Measurements from ENCODE around the gene TUBGCP6.

DNA sequence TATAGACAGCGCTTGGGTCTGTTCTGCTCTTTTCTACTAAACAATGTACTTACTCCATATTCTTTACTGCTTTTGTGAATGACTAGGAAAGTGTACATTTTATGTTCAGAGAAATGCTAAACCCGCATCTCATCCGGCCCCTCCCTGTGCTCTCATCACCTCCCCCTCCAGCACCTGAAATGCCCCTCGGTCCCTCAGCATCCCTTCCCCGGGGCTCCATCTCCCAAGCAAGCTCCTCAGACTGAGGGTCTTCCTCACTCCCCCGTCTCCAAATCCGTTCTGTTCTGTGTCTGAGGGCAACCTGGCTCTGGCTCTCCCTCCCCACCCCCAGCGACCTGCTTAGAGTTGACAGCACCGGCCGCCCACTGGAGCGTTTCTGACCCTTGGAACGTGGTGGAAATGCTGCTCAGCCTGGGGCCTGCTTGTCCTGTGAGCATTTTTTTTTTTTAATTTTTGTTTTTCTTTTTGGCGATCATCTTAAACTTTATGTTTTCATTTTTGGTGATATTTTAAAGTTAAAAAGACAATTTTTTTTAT is 42.6 kb downstream of the TUBGCP6 start:
- TF ChIP-seq TAF1 (IDR thresholded peaks at IDR 0.05; ENCODE audit: low read depth) = no peak
- TF ChIP-seq CTCF (IDR thresholded peaks at IDR 0.05; ENCODE audit: poor library complexity, severe bottlenecking) = no peak
- no peak for TF ChIP-seq RAD21 (conservative IDR thresholded peaks at IDR 0.05)
- no peak for TF ChIP-seq EZH2 (IDR thresholded peaks at IDR 0.05; ENCODE audit: borderline replicate concordance, insufficient read depth, low read length, poor library complexity, severe bottlenecking)
- TF ChIP-seq MXI1 (conservative IDR thresholded peaks at IDR 0.05; ENCODE audit: poor library complexity, severe bottlenecking) = no peak
- TF ChIP-seq REST (IDR thresholded peaks at IDR 0.05; ENCODE audit: borderline replicate concordance) = no peak

Data from neural cell (in vitro differentiated cells).